Measurements from ENCODE around the gene C10orf143.

Gene C10orf143

DNA sequence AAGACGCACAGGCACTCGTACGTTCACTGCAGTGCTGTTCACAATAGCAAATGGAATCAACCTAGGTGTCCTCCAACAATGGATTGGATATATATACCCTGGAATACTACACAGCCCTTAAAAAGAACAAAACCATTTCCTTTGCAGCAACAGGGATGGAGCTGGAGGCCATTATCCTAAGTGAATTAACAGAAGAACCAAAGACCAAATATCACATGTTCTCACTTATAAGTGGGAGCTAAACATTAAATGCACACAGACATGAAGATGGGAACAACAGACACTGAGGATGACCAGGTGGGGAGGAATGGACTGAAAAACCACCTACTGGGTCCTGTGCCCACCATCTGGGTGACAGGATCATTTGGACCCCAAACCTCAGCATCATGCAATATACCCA lies 94.5 kb downstream of the C10orf143 start:
- DNase-seq (ENCODE audit: low read depth in 2 of 2) = no peak

DNA sequence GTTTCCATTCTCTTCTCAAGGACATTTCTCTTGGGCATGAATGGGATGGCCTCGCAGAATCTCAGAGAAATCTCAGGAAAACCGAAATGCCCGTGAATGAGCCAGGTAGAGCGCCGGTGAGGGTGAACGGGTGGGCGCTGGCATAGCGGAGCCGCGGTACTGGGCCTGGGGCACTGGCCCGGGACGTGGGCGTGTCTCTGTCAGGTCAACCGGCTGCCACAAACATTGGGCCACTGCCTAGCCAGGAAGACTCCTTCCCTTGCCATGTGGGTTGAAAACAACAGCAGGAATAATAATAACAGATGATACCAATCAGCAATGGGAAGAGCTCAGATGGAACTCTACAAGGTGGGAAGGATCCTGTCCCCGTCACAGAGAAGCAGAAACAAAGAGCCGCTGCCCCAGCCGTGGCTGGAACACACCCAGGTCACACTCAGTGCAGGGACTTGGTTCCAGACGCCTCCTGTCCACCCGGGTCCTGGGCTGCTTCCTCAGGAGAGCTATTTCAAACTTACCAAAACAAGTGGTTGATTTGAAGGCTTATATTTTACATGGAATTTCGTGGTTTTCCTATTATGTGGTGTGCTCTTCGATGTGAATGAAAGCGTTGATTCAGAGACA lies 95.4 kb downstream of the C10orf143 start:
- DNase-seq (ENCODE audit: low read depth in 2 of 2) = no peak

DNA sequence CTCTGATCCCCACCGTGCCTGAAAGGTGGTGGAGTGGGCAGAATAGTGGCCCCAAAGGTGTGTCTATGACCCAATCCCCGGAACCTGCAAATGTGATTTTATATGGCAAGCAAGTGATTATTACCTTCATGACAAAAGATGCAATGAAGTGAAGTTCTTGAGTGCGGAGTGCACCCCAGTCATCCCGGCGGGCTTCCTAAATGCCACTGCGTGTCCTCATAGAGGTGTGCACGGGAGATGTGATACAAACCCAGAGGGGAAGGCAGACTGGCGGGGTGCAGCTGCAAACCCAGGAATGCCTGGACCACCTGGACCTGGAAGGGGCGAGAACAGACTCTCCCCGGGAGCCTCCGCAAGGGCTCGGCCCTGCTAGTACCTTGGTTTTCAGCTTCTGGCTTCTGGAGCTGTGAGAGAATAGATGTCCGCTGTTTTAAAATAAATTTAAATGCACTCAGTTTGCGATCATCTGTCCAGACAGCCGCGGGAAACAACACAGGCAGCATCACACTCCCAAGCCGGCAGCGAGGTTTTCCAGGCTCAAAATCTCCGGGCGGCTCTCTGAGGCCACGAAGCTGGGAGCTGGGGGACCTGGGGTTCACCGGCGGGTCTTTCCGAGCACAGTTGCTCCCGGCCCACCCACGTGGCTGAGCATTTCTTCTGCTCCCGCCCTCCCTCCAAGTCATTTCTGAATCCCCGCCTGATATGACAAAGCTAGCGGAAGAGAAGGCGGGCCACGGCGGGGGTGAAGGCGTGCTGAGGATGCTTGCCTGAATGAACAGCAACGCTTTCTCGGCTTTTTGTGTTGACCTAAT lies 96.2 kb downstream of the C10orf143 start:
- DNase-seq (ENCODE audit: low read depth in 2 of 2) = no peak
